HG03196 (cell line): Measurements from ENCODE around the gene NFIC.
"Not testable (repeated sequence)": the region's sequence is repeated elsewhere in the genome, so short reads cannot be mapped to it uniquely, and the experiment has no call there.

Experiments
- ATAC-seq: cut with Tn5 transposase; IDR thresholded peaks from one replicate; pipeline ENCODE4 v1.9.1; 2021; ENCODE audit not compliant: unreplicated experiment

The NFIC gene

DNA sequence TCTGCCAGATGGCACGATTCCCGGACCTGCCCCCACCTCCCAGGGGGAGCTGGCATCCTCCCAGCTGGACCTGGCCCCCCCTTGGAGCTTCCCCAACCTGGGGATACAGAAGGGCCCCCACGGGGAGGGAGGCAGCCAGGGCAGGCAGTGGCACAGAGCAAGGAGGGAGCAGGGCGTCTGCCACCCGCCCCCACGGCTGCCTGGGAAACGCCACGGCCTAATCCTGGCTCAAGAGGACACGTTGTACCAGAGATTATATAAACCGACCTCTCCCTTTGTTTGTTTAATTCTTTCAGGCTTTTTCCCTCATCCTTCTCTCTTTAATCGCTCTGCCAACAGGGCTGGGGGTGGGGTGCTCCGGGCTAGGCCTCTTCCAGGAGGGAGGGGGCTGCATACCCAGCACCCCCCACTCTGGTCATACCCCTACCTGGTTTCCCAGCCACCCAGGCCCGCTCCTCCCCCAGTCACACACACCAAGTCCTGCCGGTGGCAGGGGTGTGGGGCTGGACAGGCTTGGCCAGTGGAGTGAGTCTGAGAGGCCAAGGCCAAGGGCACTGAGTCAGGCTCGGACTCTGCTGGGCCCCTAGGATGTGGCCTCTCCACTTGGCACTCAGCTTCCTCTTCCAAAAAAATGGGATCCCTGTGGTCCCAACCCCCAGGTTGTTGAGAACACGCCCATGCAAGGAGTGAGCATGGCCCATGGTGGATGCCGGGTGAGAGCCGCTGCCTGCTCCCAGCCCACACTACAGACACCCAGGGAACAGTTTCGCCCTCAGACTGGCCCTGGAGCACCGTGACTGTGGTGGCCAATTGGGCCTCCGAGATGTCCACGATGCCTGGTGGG lies 29.5 kb upstream of the NFIC start:
- ATAC-seq: no peak

DNA sequence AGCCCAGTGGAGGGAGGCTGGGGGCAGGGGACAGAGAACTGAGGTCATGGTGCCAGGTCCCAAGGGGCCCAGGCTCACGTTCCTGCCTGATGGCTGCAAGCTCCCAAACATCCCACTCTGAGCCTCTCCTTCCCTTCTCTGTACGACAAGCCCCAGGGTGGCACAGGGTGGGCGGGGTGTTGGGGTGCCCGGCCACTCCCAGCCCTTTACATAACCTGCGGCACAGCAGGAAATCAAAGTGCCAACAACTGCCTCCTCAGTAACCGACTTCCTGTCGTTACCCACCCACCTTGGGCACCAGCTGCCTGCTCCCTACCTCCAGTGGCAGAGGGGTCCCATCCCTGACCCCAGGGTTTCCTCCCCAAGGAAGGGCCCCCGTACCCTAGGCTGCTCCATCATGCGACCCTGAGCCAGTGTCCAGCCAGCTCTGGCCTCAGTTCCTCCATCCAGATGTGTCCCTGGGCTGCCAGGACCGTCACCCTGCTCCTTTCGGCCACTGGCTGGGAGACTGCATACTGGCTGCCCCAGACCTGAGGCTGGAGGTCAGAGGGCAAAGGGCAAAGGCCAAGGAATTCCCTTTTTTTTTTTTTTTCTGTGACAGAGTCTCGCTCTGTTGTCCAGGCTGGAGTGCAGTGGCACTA lies 27.7 kb upstream of the NFIC start:
- no peak for ATAC-seq

DNA sequence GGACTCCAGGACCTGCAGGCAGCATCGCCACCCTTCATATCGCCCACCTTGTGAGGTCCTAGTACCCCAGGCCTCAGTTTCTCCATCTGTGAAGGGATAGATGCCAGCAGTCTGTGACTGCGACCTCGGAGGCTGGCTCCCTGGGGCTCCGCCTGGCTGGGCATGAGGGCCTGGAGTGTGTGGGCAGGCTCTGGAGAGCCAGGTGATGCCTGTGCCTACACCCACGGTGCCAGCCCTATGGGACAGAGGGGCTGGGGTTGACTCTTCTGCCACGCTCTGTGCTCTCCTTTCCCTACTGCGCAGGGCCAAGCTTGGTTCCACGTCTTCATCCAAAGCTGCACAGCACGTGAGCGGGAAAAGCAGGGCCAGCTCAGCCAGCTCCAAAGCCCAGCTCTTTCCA lies 26.0 kb upstream of the NFIC start:
- ATAC-seq: no peak

DNA sequence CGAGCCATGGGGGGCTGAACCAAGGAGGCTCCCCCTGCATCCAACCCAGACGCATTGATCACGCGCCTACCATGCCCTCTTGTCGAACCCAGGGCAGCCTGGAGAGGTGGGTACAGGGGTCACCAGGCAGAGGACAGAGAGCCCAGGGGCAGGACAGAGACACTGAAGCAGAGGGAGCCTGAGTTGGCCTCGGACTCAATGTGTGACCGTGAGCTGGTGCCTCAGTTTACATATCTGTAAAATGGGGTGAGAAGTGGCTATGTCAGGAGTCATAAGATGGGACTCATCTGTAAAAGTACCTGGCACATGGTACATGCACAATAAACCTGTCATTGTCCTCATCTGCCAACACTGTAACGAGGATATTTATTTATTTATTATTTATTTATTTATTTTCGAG lies 24.1 kb upstream of the NFIC start:
- no peak for ATAC-seq

DNA sequence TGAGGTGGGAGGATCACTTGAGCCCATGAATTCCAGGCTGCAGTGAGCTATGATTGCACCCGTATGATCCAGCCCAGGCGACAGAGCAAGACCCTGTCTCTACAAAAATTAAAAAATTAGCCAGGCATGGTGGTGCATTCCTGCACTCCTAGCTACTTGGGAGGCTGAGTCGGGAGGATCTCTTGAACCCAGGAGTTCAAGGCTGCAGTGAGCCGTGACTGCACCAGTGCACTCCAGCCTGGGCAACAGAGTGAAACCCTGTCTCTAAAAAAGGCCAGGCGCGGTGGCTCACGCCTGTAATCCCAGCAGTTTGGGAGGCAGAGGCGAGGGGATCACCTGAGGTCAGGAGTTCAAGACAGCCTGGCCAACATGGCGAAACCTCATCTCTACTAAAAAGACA lies 23.4 kb upstream of the NFIC start:
- not testable (repeated sequence) for ATAC-seq

DNA sequence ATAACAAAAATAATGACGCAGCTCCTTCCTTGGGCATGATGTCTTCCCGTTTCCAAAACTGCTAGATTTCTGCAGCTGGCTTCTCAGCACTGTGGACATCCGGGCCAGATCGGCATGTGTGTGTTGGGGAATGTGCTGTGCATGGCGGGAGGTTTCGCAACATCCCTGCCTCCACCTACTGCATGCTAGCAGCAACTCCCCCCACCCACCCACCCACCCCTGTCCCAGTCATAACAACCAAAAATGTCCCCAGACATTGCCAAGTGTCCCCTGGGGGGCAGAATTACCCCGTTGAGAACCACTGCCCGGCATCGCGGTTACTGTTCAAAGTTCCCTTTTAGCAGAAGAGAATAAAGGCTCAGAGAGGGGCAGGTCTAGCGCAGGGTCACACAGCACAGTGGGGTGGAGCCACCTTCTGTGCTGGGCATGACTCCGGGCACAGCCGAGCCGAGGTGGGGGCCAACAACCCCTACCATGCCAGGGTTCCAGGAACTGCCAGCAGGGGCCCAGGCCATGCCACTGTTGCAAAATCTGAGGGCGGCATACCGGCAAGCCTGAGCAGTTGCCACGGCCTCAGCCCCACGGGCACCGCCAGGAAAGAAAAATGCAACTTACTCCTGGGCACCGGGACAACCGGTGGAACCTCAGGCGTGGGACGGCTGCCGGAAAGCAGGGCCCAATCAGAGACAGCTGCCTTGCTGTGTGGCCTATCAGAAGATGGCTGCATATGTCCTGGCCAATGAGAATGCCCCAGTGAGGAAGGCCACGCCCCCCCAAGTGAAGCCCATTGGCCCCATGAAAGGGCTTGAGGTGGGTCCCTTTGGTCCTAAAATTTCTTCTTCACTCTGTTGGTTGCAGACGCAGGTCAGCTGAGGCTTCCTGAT lies 22.5 kb upstream of the NFIC start:
- no peak for ATAC-seq

DNA sequence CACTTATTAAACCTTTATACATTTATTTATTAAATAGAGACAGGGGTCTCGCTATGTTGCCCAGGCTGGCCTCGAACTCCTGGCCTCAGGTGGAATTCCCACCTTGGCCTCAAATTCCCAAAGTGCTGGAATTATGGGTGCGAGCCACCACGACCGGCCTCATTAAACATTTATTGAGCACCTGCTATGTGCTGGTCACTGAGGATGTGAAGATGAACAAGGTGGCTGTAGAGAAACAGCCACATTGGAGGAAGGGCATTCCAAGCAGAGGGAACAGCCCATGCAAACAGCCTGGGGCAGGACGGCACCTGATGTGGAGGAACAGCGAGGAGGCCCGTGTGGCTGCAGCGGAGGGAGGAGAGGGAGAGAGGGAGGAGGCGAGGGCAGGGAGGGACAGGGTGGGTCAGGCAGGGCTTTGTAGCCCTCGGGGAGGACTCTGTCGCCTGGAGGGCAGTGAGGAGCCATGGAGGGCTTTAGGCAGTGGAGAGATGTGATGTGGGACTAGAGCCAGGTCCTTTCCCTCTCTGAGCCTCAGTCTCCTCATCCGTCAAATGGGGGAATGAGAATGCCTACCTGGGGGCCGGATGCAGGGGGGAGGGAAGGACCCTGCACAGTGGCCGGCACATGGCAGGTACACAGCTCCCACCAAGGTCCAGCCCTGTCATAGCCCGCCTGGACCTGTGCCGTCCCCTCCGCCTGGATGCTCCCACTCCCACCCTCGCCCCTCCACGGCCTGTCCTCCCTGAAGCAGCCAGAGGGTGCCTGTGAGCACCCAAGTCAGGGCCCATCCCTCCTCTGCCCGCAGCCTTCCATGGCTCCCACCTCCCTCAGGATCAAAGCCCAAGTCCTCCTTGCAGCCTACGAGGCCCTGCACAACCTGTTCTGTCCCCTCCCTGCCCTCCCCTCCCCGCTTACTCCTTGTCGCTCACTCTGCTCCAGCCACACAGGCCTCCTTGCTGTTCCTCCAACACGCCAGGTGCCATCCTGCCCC lies 21.5 kb upstream of the NFIC start:
- ATAC-seq: no peak

DNA sequence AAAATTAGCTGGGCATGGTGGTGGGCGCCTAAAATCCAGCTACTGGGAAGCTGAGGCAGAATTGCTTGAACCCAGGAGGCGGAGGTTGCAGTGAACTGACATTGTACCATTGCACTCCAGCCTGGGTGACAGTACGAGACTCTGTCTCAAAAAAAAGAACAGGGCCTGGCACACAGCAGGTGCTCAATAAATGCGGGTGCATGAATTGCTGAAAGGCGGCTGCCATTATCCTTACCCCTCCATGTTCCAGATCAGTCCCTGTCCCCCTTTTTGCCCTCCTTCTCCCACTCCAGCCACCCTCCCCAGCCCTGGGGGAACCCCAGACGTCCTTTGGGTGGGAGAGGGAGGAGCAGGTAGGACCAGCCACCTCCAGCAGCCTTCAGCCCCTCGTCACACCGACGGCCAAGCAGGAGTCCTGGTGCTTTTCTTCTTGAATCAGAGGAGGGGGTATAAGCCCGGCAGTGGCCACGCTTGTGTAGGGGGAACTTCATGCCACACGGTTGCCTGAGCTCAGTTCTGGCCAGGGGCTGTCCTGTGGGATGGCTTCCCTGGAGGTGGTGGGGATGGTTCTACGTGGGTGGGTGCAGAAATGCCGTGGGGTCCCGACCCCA lies 20.4 kb upstream of the NFIC start:
- no peak for ATAC-seq

DNA sequence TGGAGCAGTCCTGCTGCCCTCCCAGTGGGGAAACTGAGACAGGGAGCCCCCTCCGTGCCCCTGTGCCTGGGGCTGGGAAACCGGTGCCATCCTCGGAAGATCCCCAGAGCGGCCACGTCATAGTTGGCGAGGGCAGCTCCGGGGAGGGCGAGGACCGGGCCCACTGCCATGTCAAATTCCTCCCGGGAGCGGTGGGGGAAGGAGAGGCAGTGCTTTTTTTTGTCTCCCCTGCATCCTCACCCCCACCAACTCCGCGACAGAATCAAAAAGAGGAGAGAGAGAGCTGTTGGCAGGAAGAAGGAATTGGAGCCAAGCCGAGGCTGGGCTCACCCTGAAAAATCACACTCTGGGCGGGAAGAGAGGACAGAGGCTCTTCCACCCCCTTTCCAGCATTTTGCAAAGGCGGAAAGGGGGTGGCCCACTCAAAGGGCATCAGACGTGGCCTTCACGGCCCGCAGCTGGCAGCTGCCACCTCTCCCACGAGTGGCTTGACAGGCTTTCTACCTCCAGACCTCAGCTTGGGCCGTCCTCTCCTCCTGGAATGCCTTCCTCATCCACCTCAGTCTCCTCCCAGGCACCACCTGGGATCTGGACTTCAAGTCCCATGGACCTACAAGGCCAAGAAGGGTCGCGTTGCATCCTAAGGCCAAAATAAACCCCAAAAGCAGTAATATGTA lies 19.6 kb upstream of the NFIC start:
- no peak for ATAC-seq

DNA sequence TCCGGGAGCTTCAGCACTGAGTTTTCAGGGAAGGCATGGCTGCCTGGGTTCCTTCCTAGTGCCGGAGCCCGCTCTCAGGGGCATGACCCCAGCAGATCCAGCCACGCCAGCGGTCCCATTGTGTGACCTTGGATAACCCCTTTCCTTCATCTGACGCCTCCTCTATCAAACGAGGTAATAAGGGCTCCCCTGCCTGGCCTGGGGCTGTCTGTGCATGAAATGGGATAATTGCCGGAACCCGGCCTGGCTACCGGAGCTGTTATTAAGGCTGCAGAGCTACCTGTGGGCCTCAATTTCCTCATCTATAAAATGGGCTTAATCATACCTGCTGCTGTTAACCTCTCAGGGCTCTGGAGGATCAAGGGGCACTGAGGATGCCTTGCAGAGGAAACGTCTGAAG lies 18.3 kb upstream of the NFIC start:
- no peak for ATAC-seq

DNA sequence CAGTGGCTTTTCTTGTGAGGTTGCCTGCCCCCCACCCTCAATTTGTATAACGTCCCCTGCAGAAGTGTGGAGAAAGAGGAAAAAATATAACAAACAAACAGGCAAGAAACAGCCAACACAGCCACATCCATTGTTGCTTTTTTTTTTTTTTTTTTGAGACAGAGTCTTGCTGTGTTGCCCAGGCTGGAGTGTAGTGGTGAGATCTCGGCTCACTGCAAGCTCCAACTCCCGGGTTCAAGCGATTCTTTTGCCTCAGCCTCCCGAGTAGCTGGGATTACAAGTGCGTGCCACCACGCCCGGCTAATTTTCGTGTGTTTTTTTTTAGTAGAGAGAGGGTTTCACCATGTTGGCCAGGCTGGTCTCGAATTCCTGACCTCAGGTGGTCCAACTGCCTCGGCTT lies 17.9 kb upstream of the NFIC start:
- ATAC-seq: not testable (repeated sequence)

DNA sequence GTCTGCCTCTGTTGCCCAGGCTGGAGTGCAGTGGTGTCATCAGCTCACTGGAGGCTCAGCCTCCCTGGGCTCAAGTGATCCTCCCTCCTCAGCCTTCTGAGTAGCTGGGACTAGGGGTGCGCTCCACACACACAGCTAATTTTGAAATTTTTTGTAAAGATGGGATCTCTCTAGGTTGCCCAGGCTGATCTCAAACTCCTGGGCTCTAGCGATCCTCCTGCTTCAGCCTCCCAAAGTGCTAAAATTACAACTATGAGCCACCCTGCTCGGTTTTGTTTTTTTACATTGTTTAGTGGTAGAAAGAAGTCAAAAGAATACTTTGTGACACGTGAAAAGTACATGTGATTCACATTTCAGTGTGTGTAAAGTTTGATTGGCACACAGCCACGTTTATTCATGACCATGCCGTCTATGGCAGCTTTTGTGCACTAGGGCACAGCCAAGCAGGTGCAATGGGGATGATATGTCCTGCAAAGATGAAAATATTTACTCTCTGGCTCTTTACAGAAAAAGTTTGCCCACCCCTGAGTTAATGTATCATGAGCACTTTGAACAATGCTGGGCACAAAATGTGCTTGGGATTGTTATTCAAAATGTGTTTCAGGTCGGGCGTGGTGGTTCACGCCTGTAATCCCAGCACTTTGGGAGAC lies 16.2 kb upstream of the NFIC start:
- no peak for ATAC-seq

DNA sequence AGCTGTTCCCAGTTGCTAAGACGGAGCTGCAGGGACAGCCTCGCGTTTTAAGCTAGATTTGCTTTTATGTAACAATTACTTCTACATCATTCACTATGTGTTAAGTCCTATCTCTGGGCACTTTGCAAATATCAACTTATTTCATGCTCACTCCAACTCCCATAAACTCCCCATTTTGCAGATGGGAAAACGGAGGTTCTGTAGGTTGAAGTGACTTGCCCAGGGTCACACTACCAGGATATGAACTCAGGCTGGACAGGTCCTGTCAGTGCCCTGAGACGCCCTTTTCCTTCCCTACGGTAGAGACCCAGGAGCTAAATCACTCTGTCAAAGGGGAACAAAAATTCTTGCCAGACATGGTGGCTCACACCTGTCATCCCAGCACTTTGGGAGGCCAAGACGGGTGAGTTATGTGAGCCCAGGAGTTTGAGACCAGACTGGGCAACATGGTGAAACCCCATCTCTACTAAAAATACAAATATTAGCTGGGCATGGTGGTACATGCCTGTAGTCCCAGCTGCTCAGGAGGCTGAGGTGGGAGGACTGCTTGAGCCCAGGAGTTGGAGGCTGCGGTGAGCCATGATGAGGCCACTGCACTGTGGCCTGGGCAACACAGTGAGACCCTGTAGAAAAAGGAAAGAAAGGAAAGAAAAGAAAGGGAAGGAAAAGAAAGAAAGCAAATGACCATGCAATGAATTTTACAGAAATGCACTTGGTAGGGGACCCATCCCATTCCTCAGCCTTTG lies 14.5 kb upstream of the NFIC start:
- no peak for ATAC-seq

DNA sequence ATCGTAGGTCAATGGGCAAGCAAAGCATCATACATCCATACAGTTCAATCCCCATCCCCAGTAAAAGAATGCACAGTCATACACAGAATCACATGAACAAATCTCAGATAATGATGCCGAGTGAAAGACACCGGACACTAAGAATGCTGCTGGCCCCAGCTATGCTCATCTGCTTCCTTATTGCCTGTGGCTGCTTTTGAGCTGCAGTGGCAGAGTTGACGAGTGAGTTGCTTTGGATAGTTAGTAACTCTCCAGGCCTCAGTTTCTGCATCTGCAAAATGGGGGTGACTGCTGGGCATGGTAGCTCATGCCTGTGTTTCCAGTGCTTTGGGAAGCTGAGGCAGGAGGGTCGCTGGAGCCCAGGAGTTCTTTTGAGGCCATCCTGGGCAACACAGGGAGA lies 12.9 kb upstream of the NFIC start:
- ATAC-seq: no peak

DNA sequence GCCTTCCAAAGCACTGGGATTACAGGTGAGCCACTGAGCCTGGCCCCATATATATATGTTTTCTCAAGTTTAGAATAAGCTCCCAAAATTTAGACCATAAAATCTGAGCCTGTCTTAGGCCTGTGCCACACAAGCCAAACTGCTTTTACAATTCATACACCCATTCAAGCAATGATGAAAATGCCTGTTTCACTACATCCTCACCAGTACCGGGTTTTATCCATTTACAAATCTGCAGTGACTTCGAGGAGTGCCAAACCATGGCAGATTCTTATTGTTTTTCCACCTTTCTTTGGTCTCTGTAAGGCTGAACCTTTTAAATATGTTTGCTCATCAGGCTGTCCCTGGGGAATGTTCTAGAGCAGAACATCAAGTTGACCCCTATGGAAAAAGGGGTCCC lies 9.6 kb upstream of the NFIC start:
- ATAC-seq: no peak

DNA sequence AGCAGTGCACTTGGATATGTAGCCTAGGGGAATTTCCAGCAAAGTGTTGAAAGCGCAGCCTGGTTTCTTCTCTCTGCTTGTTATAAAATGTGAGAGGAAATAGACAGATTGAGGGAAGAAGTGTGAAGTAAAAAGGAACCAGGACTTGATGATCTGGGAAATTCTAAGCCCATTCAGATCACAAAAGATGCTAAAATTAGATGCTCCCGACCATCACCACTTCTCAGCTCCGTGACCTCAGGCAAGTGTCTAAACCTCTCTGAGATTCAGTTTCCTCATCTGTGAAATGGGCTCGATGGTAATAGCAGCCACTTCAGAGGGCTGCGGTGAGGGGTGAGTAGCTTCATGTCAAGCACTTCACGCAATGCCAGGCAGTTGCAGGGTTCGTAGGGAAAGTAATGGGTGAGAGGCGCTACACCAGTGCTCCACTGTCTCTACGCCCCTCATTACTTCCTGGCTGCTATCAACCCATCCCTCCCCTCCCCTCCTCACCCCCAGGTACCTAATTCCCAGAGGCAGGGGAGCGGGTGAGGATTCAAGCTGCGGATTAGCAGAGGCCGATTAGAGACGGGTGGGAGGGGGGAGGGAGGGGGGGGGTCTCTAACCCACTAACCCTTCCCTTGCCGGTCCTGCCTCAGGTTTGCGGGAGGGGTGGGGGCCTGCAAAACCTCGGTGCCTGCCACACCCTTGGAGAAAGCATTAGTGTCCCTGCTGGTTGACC lies 9.0 kb upstream of the NFIC start:
- no peak for ATAC-seq

DNA sequence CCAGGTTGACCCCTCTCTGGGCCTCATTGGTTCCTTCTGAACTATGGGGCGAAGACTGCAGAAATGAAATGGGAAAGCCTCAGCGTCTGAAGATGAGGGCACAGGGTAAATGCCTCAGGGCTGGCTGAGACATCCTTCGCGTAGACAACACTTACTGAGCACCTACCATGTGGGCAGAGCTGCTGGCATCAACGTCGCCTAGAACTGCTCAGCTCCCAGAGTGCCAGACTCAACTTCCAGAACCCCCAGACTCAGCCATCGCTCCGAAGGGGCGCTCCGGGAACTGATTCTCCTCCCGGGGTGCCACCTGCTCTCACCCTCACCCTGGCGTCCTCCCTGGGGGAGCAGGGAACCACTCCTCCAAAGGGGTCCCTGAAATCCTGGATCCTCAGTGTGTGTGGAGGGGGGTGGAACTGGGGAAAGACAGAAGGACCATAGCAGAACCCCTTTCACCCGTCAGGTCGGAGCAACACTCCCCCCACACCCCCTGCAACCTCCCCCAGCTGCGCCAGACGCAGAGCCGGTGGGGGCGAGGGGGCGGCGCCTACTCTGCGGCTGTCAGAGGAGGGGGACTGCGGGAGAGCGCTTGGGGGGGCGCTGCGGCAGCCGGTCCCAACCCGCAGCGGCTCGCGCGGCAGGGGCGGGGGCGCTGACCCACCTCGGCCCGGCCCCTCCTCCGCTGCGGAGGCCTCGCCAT lies 8.2 kb upstream of the NFIC start:
- ATAC-seq: no peak
